ENCODE results near the gene GRPEL2. TPM values are rescaled to one million over a fixed set of nuclear protein-coding genes. Genes with fewer than 3 reads are reported as not detected.
"Not testable (repeated sequence)": the region's sequence is repeated elsewhere in the genome, so short reads cannot be mapped to it uniquely, and the experiment has no call there.

Gene GRPEL2
- total RNA-seq, 1 experiment from 2014 or later: 48.9 TPM

DNA sequence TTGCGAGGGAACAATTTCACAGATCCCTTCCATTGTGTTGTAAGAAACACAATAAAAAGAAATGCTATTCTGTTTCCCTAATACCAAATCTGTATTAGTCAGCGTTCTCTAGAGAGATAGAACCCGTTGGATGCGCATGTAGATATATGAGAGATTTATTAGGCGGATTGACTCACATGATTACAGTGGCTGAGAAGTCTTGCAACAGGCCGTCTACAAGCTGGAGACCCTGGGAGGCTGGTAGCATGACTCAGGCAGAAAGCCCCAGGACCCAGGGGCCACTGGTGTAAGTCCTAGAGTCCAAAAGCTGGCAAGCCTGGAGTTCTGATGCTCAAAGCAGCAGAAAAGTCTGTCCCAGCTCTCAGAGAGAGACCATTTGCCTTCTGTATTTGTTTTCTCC is 52.2 kb downstream of the GRPEL2 start:
- Histone ChIP-seq H4K20me1 (ENCODE audit: insufficient read depth) (no peaks in the 10 kb centered on the region), H3K9me3 (ENCODE audit: control insufficient read depth in 1 of 2, insufficient read depth in 1 of 2, low read depth in 1 of 2, low read length in 2 of 2) (no peaks in the 10 kb centered on the region), H3K9me2 (ENCODE audit: insufficient read depth) (no peaks in the 10 kb centered on the region), H3K36me3 (ENCODE audit: control insufficient read depth in 1 of 2, insufficient read depth in 2 of 2, low read length in 2 of 2) (no peaks in the 10 kb centered on the region), H3K4me1 (ENCODE audit: control insufficient read depth in 1 of 2, insufficient read depth in 2 of 2, low read length in 2 of 2) (peaks cover 0 to 5% of the 10 kb centered on the region in 2 experiments; a peak in 1 of 4 replicates), H2AFZ (ENCODE audit: low read depth, low read length, poor library complexity, severe bottlenecking) (no peak overlapping the region), H3K4me3 (replicated peaks in 1 of 2; ENCODE audit: low read depth in 1 of 2, low read length in 2 of 2) (no peak overlapping the region), H3K79me2 (ENCODE audit: insufficient read depth, low read length) (no peaks in the 10 kb centered on the region), H3K4me2 (ENCODE audit: low read length) (no peak overlapping the region), H3K27me3 (ENCODE audit: insufficient read depth, low read length) (no peaks in the 10 kb centered on the region), H3K9ac (ENCODE audit: low read length) (no peak overlapping the region), H3K27ac (ENCODE audit: low read depth, low read length) (no peak overlapping the region)
- no peak for DNase-seq (ENCODE audit: low read depth, low spot score)
- ChIA-PET RAD21 (ENCODE audit: low non-redundant PET in 1 of 2, low total read pairs in 2 of 2, uncharacterized antibody in 2 of 2, unreplicated experiment in 2 of 2) (no interaction called here), POLR2A (no interaction called here), CTCF (no interaction called here)
- intact Hi-C loops (cut with micrococcal nuclease): no loop called here
- no TSS peak for BruUV-seq (replicated peaks)
- ATAC-seq: no peak
- TF ChIP-seq EZH2phosphoT487 (IDR thresholded peaks at IDR 0.05; ENCODE audit: borderline replicate concordance) (no peak), TCF7L2 (IDR thresholded peaks at IDR 0.05; ENCODE audit: borderline replicate concordance, extremely low read depth, insufficient read depth, insufficient read length) (no peak), ZNF274 (IDR thresholded peaks at IDR 0.05; ENCODE audit: low read depth, low read length) (no peak), ZFX (IDR thresholded peaks at IDR 0.05) (no peak), ELF1 (IDR thresholded peaks at IDR 0.05; ENCODE audit: borderline replicate concordance, low read depth) (no peak), SP1 (IDR thresholded peaks at IDR 0.05; ENCODE audit: low read depth) (no peak), FOSL1 (IDR thresholded peaks at IDR 0.05; ENCODE audit: low read depth) (no peak), POLR2A (IDR thresholded peaks at IDR 0.05; ENCODE audit: borderline replicate concordance, extremely low read depth, insufficient read depth, insufficient read length) (no peak), CEBPB (IDR thresholded peaks at IDR 0.05; ENCODE audit: low read depth) (no peak), MAX (IDR thresholded peaks at IDR 0.05) (no peak), JUND (IDR thresholded peaks at IDR 0.05) (no peak), RAD21 (IDR thresholded peaks at IDR 0.05; ENCODE audit: low read depth) (no peak), POLR2AphosphoS5 (IDR thresholded peaks at IDR 0.05; ENCODE audit: low read depth, low read length) (no peak)
- TF ChIP-seq, protein P1, sequence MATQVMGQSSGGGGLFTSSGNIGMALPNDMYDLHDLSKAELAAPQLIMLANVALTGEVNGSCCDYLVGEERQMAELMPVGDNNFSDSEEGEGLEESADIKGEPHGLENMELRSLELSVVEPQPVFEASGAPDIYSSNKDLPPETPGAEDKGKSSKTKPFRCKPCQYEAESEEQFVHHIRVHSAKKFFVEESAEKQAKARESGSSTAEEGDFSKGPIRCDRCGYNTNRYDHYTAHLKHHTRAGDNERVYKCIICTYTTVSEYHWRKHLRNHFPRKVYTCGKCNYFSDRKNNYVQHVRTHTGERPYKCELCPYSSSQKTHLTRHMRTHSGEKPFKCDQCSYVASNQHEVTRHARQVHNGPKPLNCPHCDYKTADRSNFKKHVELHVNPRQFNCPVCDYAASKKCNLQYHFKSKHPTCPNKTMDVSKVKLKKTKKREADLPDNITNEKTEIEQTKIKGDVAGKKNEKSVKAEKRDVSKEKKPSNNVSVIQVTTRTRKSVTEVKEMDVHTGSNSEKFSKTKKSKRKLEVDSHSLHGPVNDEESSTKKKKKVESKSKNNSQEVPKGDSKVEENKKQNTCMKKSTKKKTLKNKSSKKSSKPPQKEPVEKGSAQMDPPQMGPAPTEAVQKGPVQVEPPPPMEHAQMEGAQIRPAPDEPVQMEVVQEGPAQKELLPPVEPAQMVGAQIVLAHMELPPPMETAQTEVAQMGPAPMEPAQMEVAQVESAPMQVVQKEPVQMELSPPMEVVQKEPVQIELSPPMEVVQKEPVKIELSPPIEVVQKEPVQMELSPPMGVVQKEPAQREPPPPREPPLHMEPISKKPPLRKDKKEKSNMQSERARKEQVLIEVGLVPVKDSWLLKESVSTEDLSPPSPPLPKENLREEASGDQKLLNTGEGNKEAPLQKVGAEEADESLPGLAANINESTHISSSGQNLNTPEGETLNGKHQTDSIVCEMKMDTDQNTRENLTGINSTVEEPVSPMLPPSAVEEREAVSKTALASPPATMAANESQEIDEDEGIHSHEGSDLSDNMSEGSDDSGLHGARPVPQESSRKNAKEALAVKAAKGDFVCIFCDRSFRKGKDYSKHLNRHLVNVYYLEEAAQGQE (IDR thresholded peaks at IDR 0.05; ENCODE audit: low read depth): no peak
- TF ChIP-seq, protein P2, sequence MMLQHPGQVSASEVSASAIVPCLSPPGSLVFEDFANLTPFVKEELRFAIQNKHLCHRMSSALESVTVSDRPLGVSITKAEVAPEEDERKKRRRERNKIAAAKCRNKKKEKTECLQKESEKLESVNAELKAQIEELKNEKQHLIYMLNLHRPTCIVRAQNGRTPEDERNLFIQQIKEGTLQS (IDR thresholded peaks at IDR 0.05): no peak
- TF ChIP-seq, protein P3, sequence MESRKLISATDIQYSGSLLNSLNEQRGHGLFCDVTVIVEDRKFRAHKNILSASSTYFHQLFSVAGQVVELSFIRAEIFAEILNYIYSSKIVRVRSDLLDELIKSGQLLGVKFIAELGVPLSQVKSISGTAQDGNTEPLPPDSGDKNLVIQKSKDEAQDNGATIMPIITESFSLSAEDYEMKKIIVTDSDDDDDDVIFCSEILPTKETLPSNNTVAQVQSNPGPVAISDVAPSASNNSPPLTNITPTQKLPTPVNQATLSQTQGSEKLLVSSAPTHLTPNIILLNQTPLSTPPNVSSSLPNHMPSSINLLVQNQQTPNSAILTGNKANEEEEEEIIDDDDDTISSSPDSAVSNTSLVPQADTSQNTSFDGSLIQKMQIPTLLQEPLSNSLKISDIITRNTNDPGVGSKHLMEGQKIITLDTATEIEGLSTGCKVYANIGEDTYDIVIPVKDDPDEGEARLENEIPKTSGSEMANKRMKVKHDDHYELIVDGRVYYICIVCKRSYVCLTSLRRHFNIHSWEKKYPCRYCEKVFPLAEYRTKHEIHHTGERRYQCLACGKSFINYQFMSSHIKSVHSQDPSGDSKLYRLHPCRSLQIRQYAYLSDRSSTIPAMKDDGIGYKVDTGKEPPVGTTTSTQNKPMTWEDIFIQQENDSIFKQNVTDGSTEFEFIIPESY (IDR thresholded peaks at IDR 0.05; ENCODE audit: extremely low read depth, insufficient replicate concordance, low read length): no peak

DNA sequence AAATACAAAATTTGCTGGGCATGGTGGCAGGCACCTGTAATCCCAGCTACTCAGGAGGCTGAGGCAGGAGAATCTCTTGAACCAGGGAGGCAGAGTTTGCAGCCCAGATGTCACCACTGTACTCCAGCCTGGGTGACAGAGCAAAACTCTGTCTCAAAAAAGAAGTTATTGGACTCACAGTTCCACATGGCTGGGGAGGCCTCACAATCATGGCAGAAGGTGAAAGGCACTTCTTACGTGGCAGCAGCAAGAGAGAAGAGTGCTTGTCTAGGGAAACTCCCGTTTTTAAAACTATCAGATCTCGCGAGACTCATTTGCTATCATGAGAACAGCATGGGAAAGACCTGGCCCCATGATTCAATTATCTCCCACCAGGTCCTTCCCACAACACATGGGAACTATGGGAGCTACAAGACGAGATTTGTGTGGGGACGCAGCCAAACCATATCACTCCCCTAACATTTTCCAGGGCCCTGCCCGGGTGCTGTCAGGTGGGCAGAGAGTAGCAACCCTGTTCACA is 53.5 kb downstream of the GRPEL2 start:
- H3K9ac ChIP-seq (ENCODE audit: low read length); H3K27me3 ChIP-seq (ENCODE audit: insufficient read depth, low read length); H4K20me1 ChIP-seq (ENCODE audit: insufficient read depth); H3K79me2 ChIP-seq (ENCODE audit: insufficient read depth, low read length); H3K27ac ChIP-seq (ENCODE audit: low read depth, low read length); H3K4me1 ChIP-seq (ENCODE audit: control insufficient read depth in 1 of 2, insufficient read depth in 2 of 2, low read length in 2 of 2); RAD21 ChIA-PET (ENCODE audit: low non-redundant PET in 1 of 2, low total read pairs in 2 of 2, uncharacterized antibody in 2 of 2, unreplicated experiment in 2 of 2); CTCF ChIA-PET; H3K9me2 ChIP-seq (ENCODE audit: insufficient read depth); H3K4me3 ChIP-seq (replicated peaks in 1 of 2; ENCODE audit: low read depth in 1 of 2, low read length in 2 of 2); POLR2A ChIA-PET; ATAC-seq; DNase-seq (ENCODE audit: low read depth, low spot score); intact Hi-C loops (cut with micrococcal nuclease); BruUV-seq (replicated peaks); H2AFZ ChIP-seq (ENCODE audit: low read depth, low read length, poor library complexity, severe bottlenecking); H3K4me2 ChIP-seq (ENCODE audit: low read length); H3K9me3 ChIP-seq (ENCODE audit: control insufficient read depth in 1 of 2, insufficient read depth in 1 of 2, low read depth in 1 of 2, low read length in 2 of 2); H3K36me3 ChIP-seq (ENCODE audit: control insufficient read depth in 1 of 2, insufficient read depth in 2 of 2, low read length in 2 of 2): not testable (repeated sequence)
